A549 (cell line): ENCODE measurements around the gene UAP1. TPM values are rescaled to one million over a fixed set of nuclear protein-coding genes. Genes with fewer than 3 reads are reported as not detected.
"Not testable (repeated sequence)": the region's sequence is repeated elsewhere in the genome, so short reads cannot be mapped to it uniquely, and the experiment has no call there.

Experiments used
- ATAC-seq, 2 experiments: fragments of 200-7000 bp in 1 of 2; fragments of >200 bp in 1 of 2; cut with Nextera tagmentation in 1 of 2; cut with Tn5 transposase in 1 of 2; 3 replicates each; pipeline versions ENCODE4 v1.8.0 to v1.9.1; 2018 to 2020; ENCODE audit warnings: mild to moderate bottlenecking in 1 of 2, moderate library complexity in 1 of 2
- CTCF ChIA-PET: fragments of 300-600 bp; sonication (Branson Sonifier 250); formaldehyde crosslinking; extraction: SDS; loops from one replicate; lab custom pipeline; 2021; ENCODE audit warnings: antibody characterized with exemption, inconsistent platforms; lab: Yijun Ruan, JAX
- POLR2A ChIA-PET: fragments of 350-600 bp; formaldehyde crosslinking; extraction: SDS; loops from one replicate; lab custom pipeline; 2021; ENCODE audit warnings: antibody characterized with exemption, inconsistent platforms; lab: Yijun Ruan, JAX
- DNase-seq, 2 experiments: peaks; one replicate each; pipeline versions ENCODE4 v3.0.0 to v3.0.0-alpha.2; 2011 to 2016; ENCODE audit warnings: low read depth in 1 of 2, low spot score in 1 of 2
- FAIRE-seq: peaks from 2 replicates; lab custom pipeline; 2011; peaks lifted over from hg19 to GRCh38; lab: Jason Lieb, UNC
- H3K27ac ChIP-seq, 2 experiments: fragments of >200 bp; sonication (Bioruptor Twin); formaldehyde crosslinking; 3 replicates each; pipeline ENCODE4 v1.5.1; 2016 to 2017
- H3K4me1 ChIP-seq: fragments of >200 bp; sonication (Bioruptor Twin); formaldehyde crosslinking; 3 replicates; pipeline ENCODE4 v1.6.1; 2016
- H3K4me2 ChIP-seq: fragments of >200 bp; sonication (Bioruptor Twin); formaldehyde crosslinking; 3 replicates; pipeline ENCODE4 v1.6.1; 2016
- H3K4me3 ChIP-seq: fragments of >200 bp; sonication (Bioruptor Twin); formaldehyde crosslinking; 3 replicates; pipeline ENCODE4 v1.5.1; 2016
- H3K9me3 ChIP-seq: fragments of >200 bp; sonication (Bioruptor Twin); formaldehyde crosslinking; 3 replicates; pipeline ENCODE4 v1.6.1; 2016
- BCL3 ChIP-seq: fragments of >200 bp; sonication (Bioruptor Twin); formaldehyde crosslinking; IDR thresholded peaks from 3 replicates; pipeline ENCODE4 v1.6.1; 2016
- CHD2 ChIP-seq: fragments of 150-350 bp; IDR thresholded peaks from 2 replicates; pipeline ENCODE4 v1.6.1; 2014; ENCODE audit warnings: low read length; ENCODE audit not compliant: partially characterized antibody
- CTCF ChIP-seq: fragments of >200 bp; sonication (Bioruptor Twin); formaldehyde crosslinking; IDR thresholded peaks from 3 replicates; pipeline ENCODE4 v1.5.1; 2016
- EHF ChIP-seq: fragments of 250-450 bp; sonication (Bioruptor Pico); IDR thresholded peaks from 2 replicates; pipeline ENCODE4 v1.5.0; 2020; ENCODE audit warnings: mild to moderate bottlenecking
- EHMT2 ChIP-seq: fragments of 200-600 bp; sonication (generic); IDR thresholded peaks from 2 replicates; pipeline ENCODE4 v1.6.1; 2016; ENCODE audit warnings: antibody characterized with exemption, low read depth, mild to moderate bottlenecking, moderate library complexity
- ELK1 ChIP-seq: fragments of 150-350 bp; IDR thresholded peaks from 2 replicates; pipeline ENCODE4 v1.6.1; 2014; ENCODE audit warnings: low read depth, mild to moderate bottlenecking, low read length
- EP300 ChIP-seq, 2 experiments: fragments of >200 bp; sonication (Bioruptor Twin); formaldehyde crosslinking; IDR thresholded peaks; 2 replicates in 1 of 2; 3 replicates in 1 of 2; pipeline ENCODE4 v1.6.1; 2016 to 2017
- FOSL2 ChIP-seq, 2 experiments: fragments of 450-650 bp in 1 of 2; fragments of >200 bp in 1 of 2; sonication (Bioruptor Twin) in 1 of 2; formaldehyde crosslinking; IDR thresholded peaks; 2 replicates each; pipeline versions ENCODE4 v1.5.0 to v1.6.1; 2016 to 2020; ENCODE audit warnings: mild to moderate bottlenecking in 1 of 2, moderate library complexity in 1 of 2
- FOXS1 ChIP-seq: fragments of 250-450 bp; sonication (Bioruptor Pico); IDR thresholded peaks from 2 replicates; pipeline ENCODE4 v1.5.0; 2020; ENCODE audit warnings: mild to moderate bottlenecking, moderate library complexity
- JUN ChIP-seq, 2 experiments: fragments of >200 bp; sonication (Bioruptor Twin); formaldehyde crosslinking; IDR thresholded peaks; 2 replicates in 1 of 2; 3 replicates in 1 of 2; pipeline ENCODE4 v1.6.1; 2016 to 2017
- NFE2L2 ChIP-seq: fragments of 150-350 bp; conservative IDR thresholded peaks from 2 replicates; pipeline ENCODE4 v1.6.1; 2014; ENCODE audit warnings: low read length
- SMC3 ChIP-seq: fragments of >200 bp; sonication (Bioruptor Twin); formaldehyde crosslinking; IDR thresholded peaks from 3 replicates; pipeline ENCODE4 v1.6.1; 2018; ENCODE audit warnings: inconsistent platforms
- ZSCAN20 ChIP-seq: fragments of 250-450 bp; sonication (Bioruptor Pico); IDR thresholded peaks from 2 replicates; pipeline ENCODE4 v1.8.0; 2022; ENCODE audit warnings: mild to moderate bottlenecking, moderate library complexity
- WGBS: methylation state at CpG from one replicate; pipeline ENCODE4 v1.1.6; 2017; ENCODE audit errors: missing lambda C conversion rate; 5-methylcytosine and 5-hydroxymethylcytosine counted together
- polyA plus RNA-seq, 4 experiments: library from polyadenylated mRNA; depleted of rRNA in 3 of 4; stranded (reverse); fragments of >200 nt; fragmentation: RNase III in 1 of 4; extraction: RNeasy Plus Mini Kit Qiagen cat#74134 plus additional on column Dnase treatment in 1 of 4; gene quantifications; 2 replicates in 3 of 4; 3 replicates in 1 of 4; pipeline ENCODE4 v1.2.3, GENCODE V29; 2011 to 2017

UAP1 gene
- polyA plus RNA-seq, 2 of the 4 experiments (the other 2 are of a cell fraction) = 19.8 to 25.3 TPM

DNA sequence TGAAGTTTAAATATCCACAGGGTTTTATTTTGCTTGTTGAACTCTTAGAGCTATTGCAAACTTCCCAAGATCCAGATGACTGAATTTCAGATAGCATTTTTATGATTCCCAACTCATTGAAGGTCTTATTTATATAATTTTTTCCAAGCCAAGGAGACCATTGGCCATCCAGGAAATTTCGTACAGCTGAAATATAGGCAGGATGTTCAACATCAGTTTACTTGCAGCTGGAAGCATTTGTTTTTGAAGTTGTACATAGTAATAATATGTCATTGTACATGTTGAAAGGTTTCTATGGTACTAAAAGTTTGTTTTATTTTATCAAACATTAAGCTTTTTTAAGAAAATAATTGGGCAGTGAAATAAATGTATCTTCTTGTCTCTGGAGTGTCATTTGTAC, 37.9 kb downstream of the UAP1 start:
- no peak for TF ChIP-seq BCL3
- no peak for TF ChIP-seq EP300 (IDR thresholded peaks at IDR 0.05)
- no peak for TF ChIP-seq FOXS1 (CRISPR knock-in tag)
- Histone ChIP-seq H3K4me3 (no peak overlapping the region), H3K4me2 (no peak overlapping the region), H3K4me1 (no peaks in the 10 kb centered on the region), H3K9me3 (no peaks in the 10 kb centered on the region), H3K27ac (no peak overlapping the region)
- no peak for DNase-seq
- POLR2A ChIA-PET = no interaction called here
- no peak for FAIRE-seq
- WGBS = 88% methylated on average over 1 of the region's 1 CpG
- no peak for ATAC-seq
- CTCF ChIA-PET = interaction anchor here (0.8 kb wide), 1 partner anchor 201 kb away, joined by 3 read pairs; no protein-coding TSS in a partner anchor

GRCh38 chr1:162603117-162603516, 41.6 kb downstream of the UAP1 start:
- 93% methylated on average over 2 of the region's 2 CpGs for WGBS
- H3K4me3 ChIP-seq, H3K27ac ChIP-seq, H3K4me1 ChIP-seq, H3K4me2 ChIP-seq, H3K9me3 ChIP-seq, FAIRE-seq, POLR2A ChIA-PET, ATAC-seq, DNase-seq: not testable (repeated sequence)
- CTCF ChIA-PET = interaction anchor here (5.9 kb wide), 1 partner anchor 11 kb away, joined by 32 read pairs; no protein-coding TSS in a partner anchor

- no peak overlapping the region for H3K4me3 ChIP-seq
- peaks cover 9% of the 10 kb centered on the region; the same call in 2 of the 3 replicates for H3K4me1 ChIP-seq
- ATAC-seq (no peak; a peak in 1 of 6 replicates), FAIRE-seq (no peak)
- no peak overlapping the region for H3K4me2 ChIP-seq
- H3K9me3 ChIP-seq = no peaks in the 10 kb centered on the region
- POLR2A ChIA-PET = no interaction called here
- no peak overlapping the region; a peak in 1 of 6 replicates for H3K27ac ChIP-seq
- 91% methylated on average over 3 of the region's 3 CpGs for WGBS
- CTCF ChIA-PET = interaction anchor here (1.0 to 5.9 kb wide), 2 partner anchors 8 to 195 kb away, joined by 8 to 32 read pairs; no protein-coding TSS in a partner anchor
- TF ChIP-seq CHD2 = no peak
- TF ChIP-seq FOSL2 (IDR thresholded peaks at IDR 0.05) = no peak
- peak; percentile 56 for TF ChIP-seq FOSL2 (CRISPR knock-in tag; IDR thresholded peaks at IDR 0.05)
- TF ChIP-seq, all 56 proteins: peak for 1
- DNase-seq = peak in 1 of 2 experiments; percentile 21
Measured at GRCh38 chr1:162605225-162605927, 43.9 kb downstream of the UAP1 start.

- peaks cover 9% of the 10 kb centered on the region; the same call in 2 of the 3 replicates for H3K4me1 ChIP-seq
- ATAC-seq (no peak), DNase-seq (no peak), FAIRE-seq (no peak)
- no peak overlapping the region for H3K4me2 ChIP-seq
- H3K27ac ChIP-seq = no peak overlapping the region
- ChIA-PET POLR2A (no interaction called here), CTCF (interaction anchor here (0.7 kb wide), 1 partner anchor 191 kb away, joined by 3 read pairs; no protein-coding TSS in a partner anchor)
- H3K9me3 ChIP-seq = no peaks in the 10 kb centered on the region
- H3K4me3 ChIP-seq = no peak overlapping the region
- 83% methylated on average over 2 of the region's 2 CpGs for WGBS
- no peak for TF ChIP-seq ZSCAN20
- TF ChIP-seq EHF (CRISPR knock-in tag) = no peak
- no peak for TF ChIP-seq EHMT2
- TF ChIP-seq JUN (IDR thresholded peaks at IDR 0.05) = no peak
- no peak for TF ChIP-seq SMC3
- TF ChIP-seq CTCF = no peak
- no peak for TF ChIP-seq ELK1
- no peak for TF ChIP-seq NFE2L2
Measured at GRCh38 chr1:162609306-162609705, 47.8 kb downstream of the UAP1 start.
